ENCODE measurements around the gene ZCCHC3.

ZCCHC3 gene

GRCh38 chr20:341682-342081 is 44.3 kb downstream of the ZCCHC3 start:
- in situ Hi-C loops (cut with MboI; ENCODE audit: low sequenced_read_pairs), result no loop called here

- in situ Hi-C loops (cut with MboI; ENCODE audit: low sequenced_read_pairs), result no loop called here
Observed at GRCh38 chr20:343107-343506, 45.7 kb downstream of the ZCCHC3 start.

GRCh38 chr20:346033-346639 is 48.8 kb downstream of the ZCCHC3 start:
- in situ Hi-C loops (cut with MboI; ENCODE audit: low sequenced_read_pairs), result no loop called here

- in situ Hi-C loops (cut with MboI; ENCODE audit: low sequenced_read_pairs), result no loop called here
Observed at GRCh38 chr20:346640-347316, 49.4 kb downstream of the ZCCHC3 start, which contains the start of gene NRSN2. Gene NRSN2 (plus strand): TSS chr20:347111. CDS start chr20:349644, 2,533 bp downstream.

- in situ Hi-C loops (cut with MboI; ENCODE audit: low sequenced_read_pairs), result no loop called here
Observed at GRCh38 chr20:347317-347639, 49.9 kb downstream of the ZCCHC3 start.

- in situ Hi-C loops (cut with MboI; ENCODE audit: low sequenced_read_pairs), result no loop called here
Observed at GRCh38 chr20:347640-348484, 50.5 kb downstream of the ZCCHC3 start.

GRCh38 chr20:348972-349841 is 51.8 kb downstream of the ZCCHC3 start:
- in situ Hi-C loops (cut with MboI; ENCODE audit: low sequenced_read_pairs), result no loop called here

All from HL-60/S4 treated with retinoic acid at 250 ng/mL for 4 days and 3 days (cell line).